Kidney (tissue), 14 donors: ENCODE data around the gene KCNN3. TPM values are rescaled to one million over a fixed set of nuclear protein-coding genes. Genes with fewer than 3 reads are reported as not detected.

Source experiments
- DNase-seq, 5 donors: peaks; one replicate each; pipeline ENCODE4 v3.0.0-alpha.2; 2013 to 2020
- FAIRE-seq: peaks from 2 replicates; lab custom pipeline; 2012; peaks lifted over from hg19 to GRCh38; lab: Jason Lieb, UNC
- H3K27ac ChIP-seq, 2 donors: one replicate each; pipeline ENCODE4 v1.7.0; 2013; ENCODE audit warnings: low read depth in 2 of 2, low read length in 2 of 2, inconsistent platforms in 1 of 2
- H3K27me3 ChIP-seq: one replicate; pipeline ENCODE4 v1.7.1; 2013; ENCODE audit warnings: low read length, inconsistent platforms; ENCODE audit not compliant: control insufficient read depth, insufficient read depth
- H3K36me3 ChIP-seq, 3 donors: one replicate each; pipeline versions ENCODE4 v1.7.0 to v1.7.1; 2013; ENCODE audit warnings: low read length in 3 of 3, control low read depth in 1 of 3, inconsistent platforms in 1 of 3; ENCODE audit not compliant: insufficient read depth in 3 of 3, control insufficient read depth in 2 of 3
- H3K4me1 ChIP-seq, 3 donors: one replicate each; pipeline versions ENCODE4 v1.7.0 to v1.7.1; 2013; ENCODE audit warnings: low read length in 3 of 3, inconsistent platforms in 1 of 3, low read depth in 1 of 3; ENCODE audit not compliant: control insufficient read depth in 2 of 3, insufficient read depth in 2 of 3
- H3K4me3 ChIP-seq, 3 donors: one replicate each; pipeline versions ENCODE4 v1.7.0 to v1.8.1; 2013; ENCODE audit warnings: low read length in 3 of 3, control low read depth in 1 of 3, inconsistent platforms in 1 of 3
- H3K9ac ChIP-seq, 3 donors: one replicate each; pipeline versions ENCODE4 v1.7.0 to v1.7.1; 2013; ENCODE audit warnings: low read length in 3 of 3, control low read depth in 1 of 3, inconsistent platforms in 1 of 3
- H3K9me3 ChIP-seq, 3 donors: one replicate each; pipeline versions ENCODE4 v1.7.0 to v1.7.1; 2013; ENCODE audit warnings: low read length in 3 of 3, control low read depth in 1 of 3, inconsistent platforms in 1 of 3; ENCODE audit not compliant: control insufficient read depth in 2 of 3, insufficient read depth in 1 of 3
- CTCF ChIP-seq: IDR thresholded peaks from 3 replicates; pipeline ENCODE4 v1.5.1; 2012; ENCODE audit warnings: mild to moderate bottlenecking, moderate library complexity, borderline replicate concordance; ENCODE audit not compliant: insufficient read depth; ENCODE audit errors: extremely low read depth
- intact Hi-C: fragments of 100-400 bp; cut with DNase I; formaldehyde crosslinking; loops from one replicate; pipeline ENCODE4 v1.11.1; 2022
- polyA plus RNA-seq: library from polyadenylated mRNA; stranded (reverse); fragments of 350-450 nt; fragmentation: Illumina TruSeq; extraction: RNeasy Lipid Tissue Mini Kit (QIAGEN cat#74804); gene quantifications from one replicate; pipeline ENCODE4 v1.2.3, GENCODE V29; 2014; ENCODE audit warnings: low read depth, low replicate concordance; ENCODE audit not compliant: insufficient read depth
- total RNA-seq: library from RNA; stranded (reverse); fragmentation: NEBNext Ultra II Directional; extraction: Animal tissue kit (Norgen Biotek cat#: 25700); gene quantifications from one replicate; pipeline ENCODE4 v1.2.1, GENCODE V29; 2021
- donor health status: control.
- donor health status: control.
- donor health status: control.
- donor health status: control.
- donor health status: control.
- donor health status: DM: yes; HTN: yes; CAD: no.
- donor health status: Normal renal cell carcinoma (clear cell type).

The KCNN3 gene
- total and polyA plus RNA-seq, 2 donors from 2014 or later, result 2.6 to 5.6 TPM

- no peaks in the 10 kb centered on the region for H3K4me1 ChIP-seq
- no peak overlapping the region for H3K4me3 ChIP-seq
- H3K36me3 ChIP-seq, result no peaks in the 10 kb centered on the region
- FAIRE-seq, result no peak
- intact Hi-C loops, result no loop called here
- no peak for TF ChIP-seq CTCF
- H3K9me3 ChIP-seq, result no peaks in the 10 kb centered on the region
- no peak overlapping the region for H3K9ac ChIP-seq
- peak in 1 of 5 donors; percentile 19 for DNase-seq
- no peaks in the 10 kb centered on the region for H3K27me3 ChIP-seq
- no peak overlapping the region for H3K27ac ChIP-seq
Measured at GRCh38 chr1:154786804-154787570, 83.1 kb downstream of the KCNN3 start.

GRCh38 chr1:154784924-154785531 lies 85.1 kb downstream of the KCNN3 start:
- H3K4me3 ChIP-seq, result no peak overlapping the region
- intact Hi-C loops, result no loop called here
- no peak for TF ChIP-seq CTCF
- peak overlapping the region in 1 of 2 donors; percentile 7 for H3K27ac ChIP-seq
- FAIRE-seq, result no peak
- peak in 2 of 5 donors; percentile 17 to 45 for DNase-seq
- H3K36me3 ChIP-seq, result no peaks in the 10 kb centered on the region
- no peaks in the 10 kb centered on the region for H3K27me3 ChIP-seq
- H3K4me1 ChIP-seq, result no peaks in the 10 kb centered on the region
- no peak overlapping the region for H3K9ac ChIP-seq
- H3K9me3 ChIP-seq, result no peaks in the 10 kb centered on the region

- Histone ChIP-seq H3K36me3 (no peaks in the 10 kb centered on the region), H3K4me1 (no peaks in the 10 kb centered on the region), H3K27ac (peak overlapping the region in 1 of 2 donors; percentile 7), H3K9ac (no peak overlapping the region), H3K27me3 (no peaks in the 10 kb centered on the region), H3K4me3 (no peak overlapping the region), H3K9me3 (no peaks in the 10 kb centered on the region)
- peak in 1 of 5 donors; percentile 15 for DNase-seq
- intact Hi-C loops, result no loop called here
- no peak for TF ChIP-seq CTCF
- FAIRE-seq, result no peak
Measured at GRCh38 chr1:154784416-154784815, 85.7 kb downstream of the KCNN3 start.
